DND-41 (cell line): Measurements from ENCODE around the gene MAP3K5.

Experiments
- CTCF ChIP-seq: IDR thresholded peaks from 2 replicates; pipeline ENCODE4 v1.5.1; 2012; ENCODE audit warnings: borderline replicate concordance, low read length, moderate library complexity, mild to moderate bottlenecking; ENCODE audit not compliant: poor library complexity, severe bottlenecking; ENCODE audit errors: extremely low read depth
- EZH2 ChIP-seq: IDR thresholded peaks from 3 replicates; pipeline ENCODE4 v1.6.1; 2012; ENCODE audit warnings: borderline replicate concordance, low read depth, mild to moderate bottlenecking, moderate library complexity, low read length, inconsistent platforms; ENCODE audit not compliant: severe bottlenecking

GRCh38 chr6:136514591-136514990, 277.7 kb downstream of the MAP3K5 start:
- TF ChIP-seq CTCF (no peak), EZH2 (no peak)
